Liver (tissue), 3 donors: ENCODE results near the gene NIPSNAP3A.

Experiments used
- TF ChIP-seq, protein P1 (sequence below): IDR thresholded peaks from 2 replicates; pipeline ENCODE4 v1.6.1; 2016; ENCODE audit warnings: antibody characterized with exemption
- TF ChIP-seq, protein P2 (sequence below): fragments of 150-350 bp; IDR thresholded peaks from 2 replicates; pipeline ENCODE4 v1.5.1; 2017; ENCODE audit warnings: improper control_type of control experiment, low read depth, low read length; ENCODE audit not compliant: missing input control
- donor health status: healthy.
- donor health status: healthy.

DNA sequence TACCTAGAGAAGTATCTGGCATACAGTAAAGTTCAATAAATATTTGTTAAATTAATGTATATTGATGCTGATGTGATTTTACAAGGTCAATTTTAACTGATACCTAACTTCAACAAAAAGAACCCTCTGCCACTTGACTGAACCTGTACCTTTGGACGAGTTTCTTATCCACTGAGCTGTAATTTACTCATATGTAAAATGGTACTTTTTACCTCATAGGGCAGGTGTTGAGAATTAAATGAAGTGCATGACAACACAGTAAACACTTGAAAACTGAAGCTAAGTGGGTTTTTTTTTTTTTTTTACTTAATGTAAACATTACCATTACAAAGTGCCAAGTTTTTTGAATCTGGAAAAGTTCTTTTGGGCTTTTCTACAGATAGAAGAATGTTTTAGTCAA, 31.9 kb downstream of the NIPSNAP3A start:
- TF ChIP-seq, protein P1, sequence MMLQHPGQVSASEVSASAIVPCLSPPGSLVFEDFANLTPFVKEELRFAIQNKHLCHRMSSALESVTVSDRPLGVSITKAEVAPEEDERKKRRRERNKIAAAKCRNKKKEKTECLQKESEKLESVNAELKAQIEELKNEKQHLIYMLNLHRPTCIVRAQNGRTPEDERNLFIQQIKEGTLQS, result no peak
- TF ChIP-seq, protein P2, sequence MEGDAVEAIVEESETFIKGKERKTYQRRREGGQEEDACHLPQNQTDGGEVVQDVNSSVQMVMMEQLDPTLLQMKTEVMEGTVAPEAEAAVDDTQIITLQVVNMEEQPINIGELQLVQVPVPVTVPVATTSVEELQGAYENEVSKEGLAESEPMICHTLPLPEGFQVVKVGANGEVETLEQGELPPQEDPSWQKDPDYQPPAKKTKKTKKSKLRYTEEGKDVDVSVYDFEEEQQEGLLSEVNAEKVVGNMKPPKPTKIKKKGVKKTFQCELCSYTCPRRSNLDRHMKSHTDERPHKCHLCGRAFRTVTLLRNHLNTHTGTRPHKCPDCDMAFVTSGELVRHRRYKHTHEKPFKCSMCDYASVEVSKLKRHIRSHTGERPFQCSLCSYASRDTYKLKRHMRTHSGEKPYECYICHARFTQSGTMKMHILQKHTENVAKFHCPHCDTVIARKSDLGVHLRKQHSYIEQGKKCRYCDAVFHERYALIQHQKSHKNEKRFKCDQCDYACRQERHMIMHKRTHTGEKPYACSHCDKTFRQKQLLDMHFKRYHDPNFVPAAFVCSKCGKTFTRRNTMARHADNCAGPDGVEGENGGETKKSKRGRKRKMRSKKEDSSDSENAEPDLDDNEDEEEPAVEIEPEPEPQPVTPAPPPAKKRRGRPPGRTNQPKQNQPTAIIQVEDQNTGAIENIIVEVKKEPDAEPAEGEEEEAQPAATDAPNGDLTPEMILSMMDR, result no peak
